NCI-H2196 treated with DMSO at 0.1 percent for 48 hours (cell line): ENCODE data around the gene BICD1.

Experiments used
- DNase-seq: peaks from one replicate; lab custom pipeline; 2025; ENCODE audit not compliant: unreplicated experiment; lab: John Stamatoyannopoulos, UW

BICD1 gene

GRCh38 chr12:32240162-32240561 is 133.5 kb downstream of the BICD1 start:
- DNase-seq, result no peak

- no peak for DNase-seq
These were observed 134.2 kb downstream of the BICD1 start for GRCh38 chr12:32240831-32241230.

GRCh38 chr12:32242641-32243040 is 136.0 kb downstream of the BICD1 start:
- DNase-seq, result no peak

GRCh38 chr12:32248441-32249140 is 141.9 kb downstream of the BICD1 start:
- DNase-seq, result no peak

- DNase-seq, result no peak
These were observed 143.1 kb downstream of the BICD1 start for GRCh38 chr12:32249777-32250176.

GRCh38 chr12:32252199-32253073 is 145.8 kb downstream of the BICD1 start:
- DNase-seq, result no peak

- DNase-seq, result no peak
These were observed 146.6 kb downstream of the BICD1 start for GRCh38 chr12:32253154-32253790.

- no peak for DNase-seq
These were observed 147.8 kb downstream of the BICD1 start for GRCh38 chr12:32254260-32254956.

GRCh38 chr12:32255588-32255987 is 148.9 kb downstream of the BICD1 start:
- DNase-seq, result no peak

GRCh38 chr12:32257695-32258496 is 151.2 kb downstream of the BICD1 start:
- DNase-seq, result no peak

- no peak for DNase-seq
These were observed 154.0 kb downstream of the BICD1 start for GRCh38 chr12:32260696-32261095.

GRCh38 chr12:32261638-32262037 is 155.0 kb downstream of the BICD1 start:
- no peak for DNase-seq

GRCh38 chr12:32264961-32265360 is 158.3 kb downstream of the BICD1 start:
- no peak for DNase-seq

GRCh38 chr12:32265456-32265855 is 158.8 kb downstream of the BICD1 start:
- DNase-seq, result no peak

- DNase-seq, result no peak
These were observed 159.3 kb downstream of the BICD1 start for GRCh38 chr12:32265951-32266350.

GRCh38 chr12:32266756-32267155 is 160.1 kb downstream of the BICD1 start:
- no peak for DNase-seq

- no peak for DNase-seq
These were observed 164.4 kb downstream of the BICD1 start for GRCh38 chr12:32270818-32271710.

- no peak for DNase-seq
These were observed 165.8 kb downstream of the BICD1 start for GRCh38 chr12:32272465-32272864.

- DNase-seq, result no peak
These were observed 166.4 kb downstream of the BICD1 start for GRCh38 chr12:32273063-32273522.
